Measurements from ENCODE around the gene RNF175.

DNA sequence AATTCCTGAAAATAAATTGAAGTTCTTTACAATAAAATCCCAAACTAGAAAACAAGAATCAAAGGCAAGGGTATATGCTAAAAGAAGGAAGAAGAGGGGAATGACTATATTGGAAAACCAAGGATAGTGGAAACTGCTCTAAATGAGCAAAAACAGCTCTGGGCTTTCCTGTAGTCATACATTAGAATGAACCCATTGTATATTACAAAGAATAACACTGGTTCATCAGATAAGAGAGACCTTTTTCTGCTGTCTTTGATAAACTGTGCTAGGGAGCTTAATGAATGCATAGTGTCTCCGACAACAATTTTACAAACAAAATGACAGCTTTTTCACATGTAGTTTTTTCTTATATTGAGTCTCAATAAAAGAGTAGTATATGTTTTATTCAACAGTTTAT lies 49.1 kb downstream of the RNF175 start:
- TF ChIP-seq CTCF (IDR thresholded peaks at IDR 0.05 in 8 of 11, conservative IDR thresholded peaks at IDR 0.05 in 3 of 11) (no peak), POLR2A (IDR thresholded peaks at IDR 0.05) (no peak), POLR2AphosphoS5 (IDR thresholded peaks at IDR 0.05) (no peak)

All from spleen (tissue), 7 donors.